ENCODE results near the gene SPRYD4. TPM values are rescaled to one million over a fixed set of nuclear protein-coding genes. Genes with fewer than 3 reads are reported as not detected.

Gene SPRYD4
- total RNA-seq, 1 donor from 2014 or later: 3.6 TPM

GRCh38 chr12:56476143-56476542 is 7.8 kb downstream of the SPRYD4 start:
- DNase-seq: no peak
- H3K27me3 Mint-ChIP-seq (ENCODE audit: unreplicated experiment): peaks cover 5% of the 10 kb centered on the region
- H3K9me3 Mint-ChIP-seq (ENCODE audit: unreplicated experiment): peaks cover 1% of the 10 kb centered on the region
- H3K27ac Mint-ChIP-seq (ENCODE audit: unreplicated experiment): no peak overlapping the region
- H3K4me3 Mint-ChIP-seq (ENCODE audit: unreplicated experiment): no peak overlapping the region
- H3K4me1 Mint-ChIP-seq (ENCODE audit: low read depth, unreplicated experiment): no peaks in the 10 kb centered on the region
- no peaks in the 10 kb centered on the region for H3K36me3 Mint-ChIP-seq (ENCODE audit: unreplicated experiment)
- no peak for TF ChIP-seq CTCF (IDR thresholded peaks at IDR 0.05; ENCODE audit: partially characterized antibody, unreplicated experiment)

DNA sequence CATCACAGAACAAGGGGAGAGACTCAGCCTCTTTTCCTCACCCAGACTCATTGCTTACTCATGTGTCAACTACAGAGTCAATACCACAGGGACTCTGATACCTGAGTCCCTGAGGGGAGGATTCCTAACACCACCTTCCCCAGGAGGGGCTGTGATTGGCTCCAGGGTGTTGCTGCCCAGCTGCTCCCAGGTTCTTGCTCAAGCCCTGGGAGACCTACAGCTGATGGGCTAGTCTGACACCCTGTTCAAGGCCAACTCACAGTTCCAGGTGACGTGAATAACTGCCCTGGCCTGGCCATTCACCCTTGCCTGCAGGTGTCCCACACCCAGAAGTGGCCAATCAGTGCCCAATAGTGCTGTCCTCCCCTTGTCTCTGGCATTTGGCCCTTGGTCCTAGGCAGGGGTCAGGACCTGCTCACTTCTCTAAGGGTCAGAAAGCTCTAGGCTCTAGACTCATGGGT is 8.6 kb downstream of the SPRYD4 start:
- DNase-seq: no peak
- Mint-ChIP-seq H3K27me3 (ENCODE audit: unreplicated experiment) (peaks cover 5% of the 10 kb centered on the region), H3K36me3 (ENCODE audit: unreplicated experiment) (no peaks in the 10 kb centered on the region), H3K4me3 (ENCODE audit: unreplicated experiment) (no peak overlapping the region), H3K4me1 (ENCODE audit: low read depth, unreplicated experiment) (no peaks in the 10 kb centered on the region), H3K27ac (ENCODE audit: unreplicated experiment) (no peak overlapping the region), H3K9me3 (ENCODE audit: unreplicated experiment) (peaks cover 1% of the 10 kb centered on the region)
- TF ChIP-seq CTCF (IDR thresholded peaks at IDR 0.05; ENCODE audit: partially characterized antibody, unreplicated experiment): no peak

DNA sequence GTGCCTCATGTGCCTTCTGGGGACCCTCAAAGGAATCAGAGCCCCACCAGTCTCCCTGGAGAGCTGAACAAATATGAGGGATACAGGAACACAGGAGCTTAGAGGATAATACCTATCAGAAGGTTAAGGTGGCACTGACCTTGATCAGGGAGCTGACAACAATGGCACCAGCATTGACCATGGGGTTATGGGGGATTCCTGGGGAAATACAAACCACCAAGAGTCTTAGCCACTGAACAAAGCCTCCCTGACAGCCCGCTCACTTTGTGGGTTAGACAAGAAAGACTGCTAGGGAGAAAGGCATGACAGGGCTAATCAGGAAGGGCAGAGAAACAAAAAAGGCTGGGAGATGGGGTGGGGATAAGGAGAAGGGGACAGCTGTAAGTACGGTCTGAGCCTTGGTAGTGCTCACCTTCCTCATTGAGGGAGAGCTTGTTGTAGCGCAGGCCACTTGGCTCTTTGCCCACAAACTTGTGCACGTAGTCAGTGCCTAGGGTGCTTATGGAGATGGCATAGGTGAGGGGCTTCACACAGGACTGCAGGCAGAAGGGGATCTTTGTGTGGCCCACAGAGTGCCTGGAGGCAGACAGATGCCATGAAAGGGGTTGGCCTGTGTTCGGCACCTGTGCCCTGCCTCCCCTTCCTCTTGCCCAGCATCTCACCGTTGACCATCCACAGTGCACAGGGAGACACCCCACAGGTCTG is 9.3 kb downstream of the SPRYD4 start:
- Mint-ChIP-seq H3K27ac (ENCODE audit: unreplicated experiment) (no peak overlapping the region), H3K4me3 (ENCODE audit: unreplicated experiment) (no peak overlapping the region), H3K27me3 (ENCODE audit: unreplicated experiment) (peaks cover 5% of the 10 kb centered on the region), H3K36me3 (ENCODE audit: unreplicated experiment) (no peaks in the 10 kb centered on the region), H3K4me1 (ENCODE audit: low read depth, unreplicated experiment) (no peaks in the 10 kb centered on the region), H3K9me3 (ENCODE audit: unreplicated experiment) (peaks cover 1% of the 10 kb centered on the region)
- DNase-seq: no peak
- TF ChIP-seq CTCF (IDR thresholded peaks at IDR 0.05; ENCODE audit: partially characterized antibody, unreplicated experiment): no peak

GRCh38 chr12:56479625-56480024 is 11.2 kb downstream of the SPRYD4 start:
- Mint-ChIP-seq H3K4me1 (ENCODE audit: low read depth, unreplicated experiment) (no peaks in the 10 kb centered on the region), H3K36me3 (ENCODE audit: unreplicated experiment) (no peaks in the 10 kb centered on the region)

More at GRCh38 chr12:56479625-56480024, 11.2 kb downstream of the SPRYD4 start:
- TF ChIP-seq CTCF (IDR thresholded peaks at IDR 0.05; ENCODE audit: partially characterized antibody, unreplicated experiment): no peak
- Mint-ChIP-seq H3K4me3 (ENCODE audit: unreplicated experiment) (no peak overlapping the region), H3K27ac (ENCODE audit: unreplicated experiment) (no peak overlapping the region), H3K9me3 (ENCODE audit: unreplicated experiment) (peaks cover 1% of the 10 kb centered on the region), H3K27me3 (ENCODE audit: unreplicated experiment) (peaks cover 2% of the 10 kb centered on the region)
- DNase-seq: no peak

All from glutamatergic neuron (in vitro differentiated cells).